ENCODE data around the gene KRT86.
"Not testable (repeated sequence)": the region's sequence is repeated elsewhere in the genome, so short reads cannot be mapped to it uniquely, and the experiment has no call there.

- TF ChIP-seq CTCF (conservative IDR thresholded peaks at IDR 0.05 in 1 of 2, IDR thresholded peaks at IDR 0.05 in 1 of 2; ENCODE audit: low read depth in 1 of 2, low read length in 2 of 2); EZH2 (IDR thresholded peaks at IDR 0.05; ENCODE audit: low read length, missing control alignments): not testable (repeated sequence)
Measured at GRCh38 chr12:52304941-52305411, 30.5 kb downstream of the KRT86 start.
